Kasumi-1 (cell line): Measurements from ENCODE around the gene ADCY9.
"Not testable (repeated sequence)": the region's sequence is repeated elsewhere in the genome, so short reads cannot be mapped to it uniquely, and the experiment has no call there.

Experiments
- DNase-seq, 2 experiments: peaks; one replicate each; lab custom pipeline; 2025; lab: John Stamatoyannopoulos, UW

Gene ADCY9

GRCh38 chr16:3974751-3975150, 141.5 kb downstream of the ADCY9 start:
- no peak for DNase-seq

GRCh38 chr16:3971706-3972105, 144.5 kb downstream of the ADCY9 start:
- no peak for DNase-seq

GRCh38 chr16:3971261-3971660, 145.0 kb downstream of the ADCY9 start:
- no peak for DNase-seq

GRCh38 chr16:3968551-3968950, 147.7 kb downstream of the ADCY9 start:
- DNase-seq, result no peak

- no peak for DNase-seq
Measured at GRCh38 chr16:3966681-3967080, 149.6 kb downstream of the ADCY9 start.

GRCh38 chr16:3965781-3966582, 150.3 kb downstream of the ADCY9 start:
- DNase-seq, result no peak

GRCh38 chr16:3965306-3965705, 150.9 kb downstream of the ADCY9 start:
- DNase-seq, result no peak

GRCh38 chr16:3964686-3965290, 151.5 kb downstream of the ADCY9 start:
- no peak for DNase-seq

- DNase-seq, result no peak
Measured at GRCh38 chr16:3963886-3964685, 152.2 kb downstream of the ADCY9 start.

- DNase-seq, result no peak
Measured at GRCh38 chr16:3963203-3963602, 153.0 kb downstream of the ADCY9 start.

GRCh38 chr16:3961449-3961849, 154.8 kb downstream of the ADCY9 start:
- peak in 1 of 2 experiments; percentile 2 for DNase-seq

- not testable (repeated sequence) for DNase-seq
Measured at GRCh38 chr16:3959926-3960590, 156.2 kb downstream of the ADCY9 start.

GRCh38 chr16:3959148-3959547, 157.1 kb downstream of the ADCY9 start:
- no peak for DNase-seq

GRCh38 chr16:3957344-3957980, 158.8 kb downstream of the ADCY9 start:
- DNase-seq, result no peak

GRCh38 chr16:3954411-3954921, 161.8 kb downstream of the ADCY9 start:
- DNase-seq, result no peak

- no peak for DNase-seq
Measured at GRCh38 chr16:3953728-3954410, 162.4 kb downstream of the ADCY9 start.

GRCh38 chr16:3952737-3953131, 163.5 kb downstream of the ADCY9 start:
- DNase-seq, result no peak

- no peak for DNase-seq
Measured at GRCh38 chr16:3951861-3952736, 164.1 kb downstream of the ADCY9 start.

- DNase-seq, result not testable (repeated sequence)
Measured at GRCh38 chr16:3951380-3951779, 164.9 kb downstream of the ADCY9 start.
